ENCODE results near the gene FAM181A.

Gene FAM181A

GRCh38 chr14:93954516-93954830, 27.3 kb downstream of the FAM181A start:
- Histone ChIP-seq H4K20me1 (no peaks in the 10 kb centered on the region), H3K4me1 (peaks cover 80% of the 10 kb centered on the region), H3K27me3 (no peaks in the 10 kb centered on the region), H3K27ac (peak overlapping the region; percentile 81), H3K4me3 (peak overlapping the region; percentile 37; the same call in 1 of the 2 replicates), H3K9ac (peak overlapping the region; percentile 43; the same call in 1 of the 2 replicates), H3K9me3 (no peaks in the 10 kb centered on the region), H3K36me3 (no peaks in the 10 kb centered on the region), H3K4me2 (peak overlapping the region; percentile 91)
- TF ChIP-seq Cebpa-rat (IDR thresholded peaks at IDR 0.05) = no peak

- H3K4me2 ChIP-seq = peak overlapping the region; percentile 91
- H3K4me1 ChIP-seq = peaks cover 87% of the 10 kb centered on the region
- H3K4me3 ChIP-seq = peak overlapping the region; percentile 48
- no peaks in the 10 kb centered on the region for H3K9me3 ChIP-seq
- no peaks in the 10 kb centered on the region for H3K36me3 ChIP-seq
- H3K27me3 ChIP-seq = no peaks in the 10 kb centered on the region
- peak; percentile 90 for TF ChIP-seq Cebpa-rat (IDR thresholded peaks at IDR 0.05)
- no peaks in the 10 kb centered on the region for H4K20me1 ChIP-seq
- peak overlapping the region; percentile 71 for H3K9ac ChIP-seq
- peak overlapping the region; percentile 81 for H3K27ac ChIP-seq
These were observed 28.0 kb downstream of the FAM181A start for GRCh38 chr14:93954900-93955849.

GRCh38 chr14:93955850-93956481, 28.8 kb downstream of the FAM181A start:
- peaks cover 94% of the 10 kb centered on the region for H3K4me1 ChIP-seq
- peak overlapping the region; percentile 48 for H3K4me3 ChIP-seq
- no peak for TF ChIP-seq Cebpa-rat (IDR thresholded peaks at IDR 0.05)
- H3K27me3 ChIP-seq = no peaks in the 10 kb centered on the region
- H3K9ac ChIP-seq = peak overlapping the region; percentile 71
- peak overlapping the region; percentile 91 for H3K4me2 ChIP-seq
- H3K9me3 ChIP-seq = no peaks in the 10 kb centered on the region
- H3K27ac ChIP-seq = peak overlapping the region; percentile 81
- no peaks in the 10 kb centered on the region for H4K20me1 ChIP-seq
- H3K36me3 ChIP-seq = no peaks in the 10 kb centered on the region

GRCh38 chr14:93956514-93957332, 29.6 kb downstream of the FAM181A start:
- peaks cover 100% of the 10 kb centered on the region for H3K4me1 ChIP-seq
- peak overlapping the region; percentile 91 for H3K4me2 ChIP-seq
- H3K9ac ChIP-seq = peak overlapping the region; percentile 71; the same call in 1 of the 2 replicates
- H3K9me3 ChIP-seq = no peaks in the 10 kb centered on the region
- no peak for TF ChIP-seq Cebpa-rat (IDR thresholded peaks at IDR 0.05)
- H3K27ac ChIP-seq = peak overlapping the region; percentile 88
- H3K4me3 ChIP-seq = no peak overlapping the region
- H4K20me1 ChIP-seq = no peaks in the 10 kb centered on the region
- no peaks in the 10 kb centered on the region for H3K27me3 ChIP-seq
- no peaks in the 10 kb centered on the region for H3K36me3 ChIP-seq

- Histone ChIP-seq H3K27ac (peak overlapping the region; percentile 88), H3K4me2 (peak overlapping the region; percentile 91), H4K20me1 (no peaks in the 10 kb centered on the region)
These were observed 30.2 kb downstream of the FAM181A start for GRCh38 chr14:93957333-93957710.

GRCh38 chr14:93957751-93958566, 30.8 kb downstream of the FAM181A start:
- no peaks in the 10 kb centered on the region for H3K36me3 ChIP-seq
- no peak for TF ChIP-seq Cebpa-rat (IDR thresholded peaks at IDR 0.05)
- H3K4me1 ChIP-seq = peaks cover 100% of the 10 kb centered on the region
- peak overlapping the region; percentile 91 for H3K4me2 ChIP-seq
- no peaks in the 10 kb centered on the region for H3K9me3 ChIP-seq
- peak overlapping the region; percentile 88 for H3K27ac ChIP-seq
- no peak overlapping the region for H3K9ac ChIP-seq
- no peaks in the 10 kb centered on the region for H4K20me1 ChIP-seq
- H3K4me3 ChIP-seq = no peak overlapping the region
- H3K27me3 ChIP-seq = no peaks in the 10 kb centered on the region

More at GRCh38 chr14:93957333-93957710, 30.2 kb downstream of the FAM181A start:
- no peak overlapping the region for H3K9ac ChIP-seq
- H3K9me3 ChIP-seq = no peaks in the 10 kb centered on the region
- H3K4me1 ChIP-seq = peaks cover 100% of the 10 kb centered on the region
- H3K4me3 ChIP-seq = no peak overlapping the region
- no peaks in the 10 kb centered on the region for H3K36me3 ChIP-seq
- H3K27me3 ChIP-seq = no peaks in the 10 kb centered on the region
- TF ChIP-seq Cebpa-rat (IDR thresholded peaks at IDR 0.05) = no peak

GRCh38 chr14:93958567-93959238, 31.6 kb downstream of the FAM181A start:
- Histone ChIP-seq H3K9ac (peak overlapping the region; percentile 49), H3K9me3 (no peaks in the 10 kb centered on the region), H3K27me3 (no peaks in the 10 kb centered on the region), H3K4me3 (0 out of 2 replicates have a peak overlapping the region, but pooled peaks have one; percentile 9), H3K4me1 (peaks cover 100% of the 10 kb centered on the region), H3K4me2 (peak overlapping the region; percentile 91), H3K27ac (peak overlapping the region; percentile 88), H3K36me3 (no peaks in the 10 kb centered on the region), H4K20me1 (no peaks in the 10 kb centered on the region)
- TF ChIP-seq Cebpa-rat (IDR thresholded peaks at IDR 0.05) = no peak

- Histone ChIP-seq H3K4me1 (peaks cover 100% of the 10 kb centered on the region), H3K9me3 (no peaks in the 10 kb centered on the region), H4K20me1 (no peaks in the 10 kb centered on the region), H3K27me3 (no peaks in the 10 kb centered on the region), H3K36me3 (no peaks in the 10 kb centered on the region), H3K9ac (peak overlapping the region; percentile 49), H3K4me2 (peak overlapping the region; percentile 91), H3K4me3 (0 out of 2 replicates have a peak overlapping the region, but pooled peaks have one; percentile 9), H3K27ac (peak overlapping the region; percentile 88)
- no peak for TF ChIP-seq Cebpa-rat (IDR thresholded peaks at IDR 0.05)
These were observed 32.3 kb downstream of the FAM181A start for GRCh38 chr14:93959239-93960107.

All from BLaER1 (cell line).